ENCODE results near the gene TCERG1. TPM values are rescaled to one million over a fixed set of nuclear protein-coding genes. Genes with fewer than 3 reads are reported as not detected.

Gene TCERG1
- total and polyA plus RNA-seq, 9 of the 15 experiments (the other 6 are each of a cell fraction or from before 2014, with no cell fraction given), result 50.3 to 148 (median 119) TPM

DNA sequence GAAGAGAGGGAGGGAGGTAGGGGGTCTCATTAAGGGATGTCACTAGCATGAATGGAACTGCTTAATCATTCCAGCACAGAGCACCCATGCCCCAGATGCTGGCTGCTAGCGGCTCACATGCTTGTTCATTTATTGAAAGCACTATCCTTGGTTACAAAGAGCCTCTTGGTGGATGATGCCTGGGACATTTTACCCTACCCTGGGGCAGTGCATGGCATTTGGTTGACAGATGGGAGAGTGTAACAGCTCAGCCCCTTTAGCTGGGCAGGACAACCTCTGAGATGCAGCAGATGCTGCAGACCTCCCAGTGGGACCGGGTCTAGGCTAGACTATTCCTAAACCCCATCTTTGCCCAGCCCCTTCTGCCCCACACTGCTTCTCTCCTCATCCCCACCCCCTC lies 46.9 kb upstream of the TCERG1 start:
- WGBS (ENCODE audit: insufficient coverage, low coverage, missing lambda C conversion rate), result 0% methylated on average over 2 of the region's 2 CpGs
- H2AFZ ChIP-seq (ENCODE audit: low read depth, low read length), result no peak overlapping the region
- no peak overlapping the region for H3K4me3 ChIP-seq
- POLR2A ChIA-PET, result no interaction called here
- H3K9me3 ChIP-seq (replicated peaks; ENCODE audit: control insufficient read depth, insufficient read depth, low read depth, low read length), result no peaks in the 10 kb centered on the region
- in situ Hi-C loops (cut with MboI) (no loop called here), intact Hi-C loops (cut with micrococcal nuclease) (no loop called here)
- H3K36me3 ChIP-seq (ENCODE audit: control insufficient read depth, insufficient read depth, low read length), result no peaks in the 10 kb centered on the region
- peaks cover 4 to 41% of the 10 kb centered on the region in 2 experiments; a peak in 4 of 5 replicates for H3K27me3 ChIP-seq (ENCODE audit: control insufficient read depth in 2 of 2, insufficient read depth in 2 of 2, low read length in 2 of 2)
- no peak overlapping the region for H3K27ac ChIP-seq (ENCODE audit: extremely low read depth, low read depth, low read length)
- CTCF ChIA-PET (ENCODE audit: low intra/inter-chr PET ratio), result no interaction called here
- DNase-seq (ENCODE audit: extremely low read depth in 1 of 4, low spot score in 3 of 4) (no peak), FAIRE-seq (no peak), ATAC-seq (no peak)
- no peak for TF ChIP-seq ZNF165 (CRISPR knock-in tag; IDR thresholded peaks at IDR 0.05; ENCODE audit: borderline replicate concordance)
- TF ChIP-seq, protein P1, sequence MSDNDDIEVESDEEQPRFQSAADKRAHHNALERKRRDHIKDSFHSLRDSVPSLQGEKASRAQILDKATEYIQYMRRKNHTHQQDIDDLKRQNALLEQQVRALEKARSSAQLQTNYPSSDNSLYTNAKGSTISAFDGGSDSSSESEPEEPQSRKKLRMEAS (CRISPR knock-in tag; IDR thresholded peaks at IDR 0.05), result no peak
- no peak for TF ChIP-seq ZNF695 (CRISPR knock-in tag; IDR thresholded peaks at IDR 0.05)
- TF ChIP-seq, protein P2, sequence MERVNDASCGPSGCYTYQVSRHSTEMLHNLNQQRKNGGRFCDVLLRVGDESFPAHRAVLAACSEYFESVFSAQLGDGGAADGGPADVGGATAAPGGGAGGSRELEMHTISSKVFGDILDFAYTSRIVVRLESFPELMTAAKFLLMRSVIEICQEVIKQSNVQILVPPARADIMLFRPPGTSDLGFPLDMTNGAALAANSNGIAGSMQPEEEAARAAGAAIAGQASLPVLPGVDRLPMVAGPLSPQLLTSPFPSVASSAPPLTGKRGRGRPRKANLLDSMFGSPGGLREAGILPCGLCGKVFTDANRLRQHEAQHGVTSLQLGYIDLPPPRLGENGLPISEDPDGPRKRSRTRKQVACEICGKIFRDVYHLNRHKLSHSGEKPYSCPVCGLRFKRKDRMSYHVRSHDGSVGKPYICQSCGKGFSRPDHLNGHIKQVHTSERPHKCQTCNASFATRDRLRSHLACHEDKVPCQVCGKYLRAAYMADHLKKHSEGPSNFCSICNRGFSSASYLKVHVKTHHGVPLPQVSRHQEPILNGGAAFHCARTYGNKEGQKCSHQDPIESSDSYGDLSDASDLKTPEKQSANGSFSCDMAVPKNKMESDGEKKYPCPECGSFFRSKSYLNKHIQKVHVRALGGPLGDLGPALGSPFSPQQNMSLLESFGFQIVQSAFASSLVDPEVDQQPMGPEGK (CRISPR knock-in tag; IDR thresholded peaks at IDR 0.05; ENCODE audit: borderline replicate concordance), result no peak
- TF ChIP-seq POLR2G (IDR thresholded peaks at IDR 0.05; ENCODE audit: low read depth, low read length), result no peak
- TF ChIP-seq RBFOX2 (IDR thresholded peaks at IDR 0.05; ENCODE audit: low read depth, low read length), result no peak
- no peak for TF ChIP-seq ZKSCAN1 (IDR thresholded peaks at IDR 0.05; ENCODE audit: low read depth, low read length)
- no peak for TF ChIP-seq SNRNP70 (optimal IDR thresholded peaks at IDR 0.05; ENCODE audit: low read depth, low read length)
- TF ChIP-seq POLR2AphosphoS5 (IDR thresholded peaks at IDR 0.05; ENCODE audit: control insufficient read depth, insufficient read depth, low read depth, low read length), result no peak
- no peak for TF ChIP-seq ADNP (tag; IDR thresholded peaks at IDR 0.05)
- no peak for TF ChIP-seq NFE2 (IDR thresholded peaks at IDR 0.05; ENCODE audit: low read depth)
- TF ChIP-seq, protein P3, sequence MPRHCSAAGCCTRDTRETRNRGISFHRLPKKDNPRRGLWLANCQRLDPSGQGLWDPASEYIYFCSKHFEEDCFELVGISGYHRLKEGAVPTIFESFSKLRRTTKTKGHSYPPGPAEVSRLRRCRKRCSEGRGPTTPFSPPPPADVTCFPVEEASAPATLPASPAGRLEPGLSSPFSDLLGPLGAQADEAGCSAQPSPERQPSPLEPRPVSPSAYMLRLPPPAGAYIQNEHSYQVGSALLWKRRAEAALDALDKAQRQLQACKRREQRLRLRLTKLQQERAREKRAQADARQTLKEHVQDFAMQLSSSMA (CRISPR knock-in tag; IDR thresholded peaks at IDR 0.05), result no peak
- no peak for TF ChIP-seq PRMT5 (CRISPR knock-in tag; IDR thresholded peaks at IDR 0.05)
- TF ChIP-seq, protein P4, sequence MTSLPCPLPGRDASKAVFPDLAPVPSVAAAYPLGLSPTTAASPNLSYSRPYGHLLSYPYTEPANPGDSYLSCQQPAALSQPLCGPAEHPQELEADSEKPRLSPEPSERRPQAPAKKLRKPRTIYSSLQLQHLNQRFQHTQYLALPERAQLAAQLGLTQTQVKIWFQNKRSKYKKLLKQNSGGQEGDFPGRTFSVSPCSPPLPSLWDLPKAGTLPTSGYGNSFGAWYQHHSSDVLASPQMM (CRISPR knock-in tag; IDR thresholded peaks at IDR 0.05), result no peak
- no peak for TF ChIP-seq HIVEP1 (CRISPR knock-in tag; IDR thresholded peaks at IDR 0.05)
- no peaks in the 10 kb centered on the region for H3K4me1 ChIP-seq (replicated peaks in 1 of 2; ENCODE audit: control insufficient read depth in 2 of 2, insufficient read depth in 2 of 2, low read length in 2 of 2)
- H3K9ac ChIP-seq (ENCODE audit: insufficient read depth in 1 of 2, low read depth in 2 of 2, low read length in 2 of 2), result no peak overlapping the region
- no TSS peak for BruUV-seq (replicated peaks)
- H3K4me2 ChIP-seq (ENCODE audit: insufficient read depth, low read length), result no peak overlapping the region
- no peaks in the 10 kb centered on the region for H3K9me1 ChIP-seq (ENCODE audit: control insufficient read depth, insufficient read depth, low read length)
- H4K20me1 ChIP-seq (replicated peaks; ENCODE audit: control insufficient read depth, insufficient read depth, low read length), result no peaks in the 10 kb centered on the region
- H3K79me2 ChIP-seq (ENCODE audit: control insufficient read depth, insufficient read depth, low read length), result no peaks in the 10 kb centered on the region
